ENCODE results near the gene FYB2. TPM values are rescaled to one million over a fixed set of nuclear protein-coding genes. Genes with fewer than 3 reads are reported as not detected.

Gene FYB2
- total and polyA plus RNA-seq, 7 donors = 0.48 to 2.6 (median 1.1) TPM; not detected in 1

DNA sequence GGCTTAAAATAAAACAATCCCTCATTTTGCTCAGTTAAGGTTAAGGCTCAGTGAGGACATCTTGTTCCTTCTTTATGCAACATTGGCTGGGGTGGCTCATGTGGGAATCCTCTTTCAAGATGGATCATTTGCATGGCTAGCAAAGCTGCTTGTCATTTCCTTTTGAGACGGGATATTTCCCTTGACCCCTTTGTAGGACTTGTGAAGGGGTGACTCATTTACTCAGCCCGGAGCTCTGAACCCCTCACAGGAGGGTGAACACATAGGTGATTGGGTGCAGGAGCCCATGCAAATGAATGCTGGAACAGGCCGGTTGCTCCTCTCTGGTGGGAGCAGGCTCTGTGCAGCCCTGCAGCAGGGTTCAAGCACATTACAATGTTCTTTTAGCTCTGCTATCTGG lies 19.6 kb upstream of the FYB2 start:
- Histone ChIP-seq H3K4me3 (no peak overlapping the region), H3K9me3 (no peaks in the 10 kb centered on the region), H3K36me3 (ENCODE audit: insufficient read depth in 1 of 2, low read depth in 1 of 2) (no peaks in the 10 kb centered on the region), H3K27ac (no peak overlapping the region), H3K4me1 (no peaks in the 10 kb centered on the region), H3K27me3 (ENCODE audit: insufficient read depth in 3 of 3, low read length in 2 of 3) (peaks cover 0 to 8% (median 0%) of the 10 kb centered on the region in 3 donors)
- ATAC-seq (no peak), DNase-seq (no peak)
- no peak for TF ChIP-seq CTCF (IDR thresholded peaks at IDR 0.05)
- WGBS, 3 donors = 67 to 73% (median 71%) methylated on average over 3 of the region's 3 CpGs
- intact Hi-C loops (cut with DNase I) = loop anchor here in 1 of 2 donors (10.0 kb wide), 1 partner anchor 1206 kb away; no protein-coding TSS in a partner anchor

- Histone ChIP-seq H3K4me1 (no peaks in the 10 kb centered on the region), H3K36me3 (ENCODE audit: insufficient read depth in 1 of 2, low read depth in 1 of 2) (no peaks in the 10 kb centered on the region), H3K4me3 (no peak overlapping the region), H3K27me3 (ENCODE audit: insufficient read depth in 3 of 3, low read length in 2 of 3) (peaks cover 0 to 8% (median 0%) of the 10 kb centered on the region in 3 donors), H3K9me3 (no peaks in the 10 kb centered on the region), H3K27ac (no peak overlapping the region)
- WGBS, 3 donors = 55 to 59% (median 59%) methylated on average over 9 of the region's 9 CpGs
- DNase-seq = no peak
- intact Hi-C loops (cut with DNase I) = loop anchor here in 1 of 2 donors (10.0 kb wide), 1 partner anchor 1207 kb away; no protein-coding TSS in a partner anchor
- ATAC-seq = no peak
- TF ChIP-seq CTCF (IDR thresholded peaks at IDR 0.05) = no peak
Observed at GRCh38 chr1:56837244-56837939, 18.2 kb upstream of the FYB2 start.

GRCh38 chr1:56836359-56836758 lies 17.2 kb upstream of the FYB2 start:
- Histone ChIP-seq H3K4me1 (no peaks in the 10 kb centered on the region), H3K4me3 (no peak overlapping the region), H3K27me3 (ENCODE audit: insufficient read depth in 3 of 3, low read length in 2 of 3) (peaks cover 0 to 8% (median under 1%) of the 10 kb centered on the region in 3 donors), H3K9me3 (no peaks in the 10 kb centered on the region), H3K27ac (no peak overlapping the region), H3K36me3 (ENCODE audit: insufficient read depth in 1 of 2, low read depth in 1 of 2) (no peaks in the 10 kb centered on the region)
- DNase-seq (no peak), ATAC-seq (no peak)
- intact Hi-C loops (cut with DNase I) = loop anchor here in 1 of 2 donors (10.0 kb wide), 1 partner anchor 1208 kb away; no protein-coding TSS in a partner anchor
- no peak for TF ChIP-seq CTCF (IDR thresholded peaks at IDR 0.05)
- WGBS, 3 donors = 84 to 88% (median 84%) methylated on average over 4 of the region's 4 CpGs

GRCh38 chr1:56835657-56836056 lies 16.5 kb upstream of the FYB2 start:
- Histone ChIP-seq H3K4me3 (no peak overlapping the region), H3K27me3 (ENCODE audit: insufficient read depth in 3 of 3, low read length in 2 of 3) (peaks cover 0 to 8% (median 3%) of the 10 kb centered on the region in 3 donors), H3K9me3 (no peaks in the 10 kb centered on the region), H3K27ac (no peak overlapping the region), H3K36me3 (ENCODE audit: insufficient read depth in 1 of 2, low read depth in 1 of 2) (no peaks in the 10 kb centered on the region), H3K4me1 (no peaks in the 10 kb centered on the region)
- TF ChIP-seq CTCF (IDR thresholded peaks at IDR 0.05) = no peak
- no peak for DNase-seq
- 90 to 92% (median 90%) methylated on average over 5 of the region's 5 CpGs for WGBS, 3 donors
- intact Hi-C loops (cut with DNase I) = loop anchor here in 1 of 2 donors (10.0 kb wide), 1 partner anchor 1209 kb away; no protein-coding TSS in a partner anchor
- no peak for ATAC-seq
